K562 (cell line): Measurements from ENCODE around the gene TXNDC9. TPM values are rescaled to one million over a fixed set of nuclear protein-coding genes. Genes with fewer than 3 reads are reported as not detected.

Source experiments
- ATAC-seq: fragments of 200-7000 bp; cut with Tn5 transposase; 3 replicates; pipeline ENCODE4 v1.9.1; 2020; ENCODE audit warnings: moderate library complexity
- BruUV-seq: library from RNA; stranded (reverse); fragments of 400-500 nt; replicated peaks from 2 replicates; lab custom pipeline; 2021; lab: Mats Ljungman, UMichigan
- CTCF ChIA-PET: fragments of 300-600 bp; formaldehyde crosslinking; extraction: SDS; loops from one replicate; lab custom pipeline; 2021; ENCODE audit warnings: low intra/inter-chr PET ratio; lab: Yijun Ruan, JAX
- POLR2A ChIA-PET: fragments of 300-600, 350-650 bp; sonication (Branson Sonifier 250); formaldehyde crosslinking; extraction: SDS; loops from one replicate; lab custom pipeline; 2021; ENCODE audit warnings: antibody characterized with exemption, inconsistent platforms; lab: Yijun Ruan, JAX
- DNase-seq, 4 experiments: peaks; one replicate each; pipeline versions ENCODE4 v3.0.0 to v3.0.0-alpha.2; 2011 to 2018; ENCODE audit warnings: low spot score in 3 of 4, mixed read lengths in 3 of 4; ENCODE audit errors: extremely low read depth in 1 of 4
- FAIRE-seq: peaks from 2 replicates; lab custom pipeline; 2011; peaks lifted over from hg19 to GRCh38; lab: Jason Lieb, UNC
- H2AFZ ChIP-seq: 2 replicates; pipeline ENCODE4 v1.6.0; 2011; ENCODE audit warnings: low read depth, low read length, control low read depth, inconsistent platforms
- H3K27ac ChIP-seq: fragments of 200-600 bp; 3 replicates; pipeline ENCODE4 v1.8.0; 2011; ENCODE audit warnings: low read depth, mild to moderate bottlenecking, control low read depth, inconsistent platforms, low read length, moderate library complexity, mixed read lengths; ENCODE audit errors: extremely low read depth
- H3K27me3 ChIP-seq, 2 experiments: fragments of 300-600 bp in 1 of 2; 2 replicates in 1 of 2; 3 replicates in 1 of 2; pipeline versions ENCODE4 v1.6.0 to v1.8.0; 2011; ENCODE audit warnings: inconsistent platforms in 2 of 2, low read length in 2 of 2, mild to moderate bottlenecking in 1 of 2, mixed read lengths in 1 of 2, moderate library complexity in 1 of 2; ENCODE audit not compliant: control insufficient read depth in 2 of 2, insufficient read depth in 2 of 2
- H3K36me3 ChIP-seq: fragments of 300-600 bp; 3 replicates; pipeline ENCODE4 v1.8.0; 2011; ENCODE audit warnings: mild to moderate bottlenecking, low read length, inconsistent platforms; ENCODE audit not compliant: control insufficient read depth, insufficient read depth
- H3K4me1 ChIP-seq, 2 experiments: fragments of 200-600 bp in 1 of 2; replicated peaks in 1 of 2; 2 replicates in 1 of 2; 3 replicates in 1 of 2; pipeline versions ENCODE4 v1.5.1 to v1.8.0; 2011; ENCODE audit warnings: inconsistent platforms in 2 of 2, low read length in 2 of 2, mild to moderate bottlenecking in 1 of 2, mixed read lengths in 1 of 2, moderate library complexity in 1 of 2; ENCODE audit not compliant: control insufficient read depth in 2 of 2, insufficient read depth in 2 of 2
- H3K4me2 ChIP-seq: 2 replicates; pipeline ENCODE4 v1.6.1; 2011; ENCODE audit warnings: low read length, control low read depth, inconsistent platforms, mixed read lengths; ENCODE audit not compliant: insufficient read depth
- H3K4me3 ChIP-seq: fragments of 200-600 bp; sonication (generic), shearing (Covaris generic); 2 replicates; pipeline ENCODE4 v1.5.1; 2016; ENCODE audit warnings: control low read depth, inconsistent platforms
- H3K79me2 ChIP-seq: fragments of 200-600 bp; 3 replicates; pipeline ENCODE4 v1.8.0; 2011; ENCODE audit warnings: low read length, inconsistent platforms; ENCODE audit not compliant: control insufficient read depth, insufficient read depth
- H3K9ac ChIP-seq, 2 experiments: 2 replicates each; pipeline versions ENCODE4 v1.6.0 to v1.6.1; 2011; ENCODE audit warnings: low read depth in 2 of 2, low read length in 2 of 2, control low read depth in 1 of 2, inconsistent platforms in 1 of 2, mild to moderate bottlenecking in 1 of 2, mixed read lengths in 1 of 2; ENCODE audit not compliant: insufficient read depth in 1 of 2
- H3K9me1 ChIP-seq: one replicate; pipeline ENCODE4 v1.6.0; 2011; ENCODE audit warnings: inconsistent platforms, mild to moderate bottlenecking, low read length, moderate library complexity; ENCODE audit not compliant: control insufficient read depth, insufficient read depth
- H3K9me3 ChIP-seq: replicated peaks from 2 replicates; pipeline ENCODE4 v1.5.1; 2011; ENCODE audit warnings: low read depth, low read length, inconsistent platforms; ENCODE audit not compliant: control insufficient read depth, insufficient read depth
- H4K20me1 ChIP-seq: replicated peaks from 2 replicates; pipeline ENCODE4 v1.6.1; 2011; ENCODE audit warnings: low read length, inconsistent platforms, mixed read lengths; ENCODE audit not compliant: control insufficient read depth, insufficient read depth
- CHD1 ChIP-seq: fragments of 200-600 bp; sonication (generic); IDR thresholded peaks from one replicate; pipeline ENCODE4 v1.6.1; 2012; ENCODE audit warnings: mild to moderate bottlenecking, moderate library complexity, low read length, inconsistent platforms
- COPS2 ChIP-seq: fragments of 450-650 bp; conservative IDR thresholded peaks from 2 replicates; pipeline ENCODE4 v1.6.1; 2016; ENCODE audit warnings: mild to moderate bottlenecking, moderate library complexity
- FOS ChIP-seq: IDR thresholded peaks from 3 replicates; pipeline ENCODE4 v1.6.1; 2011; ENCODE audit not compliant: insufficient read length; ENCODE audit errors: extremely low read depth
- FOXK1 ChIP-seq: sonication (generic); formaldehyde crosslinking; IDR thresholded peaks from 2 replicates; pipeline ENCODE4 v1.8.0; 2022; ENCODE audit warnings: missing genetic modification reagents, mild to moderate bottlenecking, borderline replicate concordance
- NCOA1 ChIP-seq: fragments of 450-650 bp; IDR thresholded peaks from 2 replicates; pipeline ENCODE4 v1.6.1; 2016; ENCODE audit warnings: low read depth
- NCOA4 ChIP-seq: fragments of 450-650 bp; IDR thresholded peaks from 2 replicates; pipeline ENCODE4 v1.6.1; 2018; ENCODE audit warnings: mild to moderate bottlenecking; ENCODE audit not compliant: partially characterized antibody
- NFE2 ChIP-seq: IDR thresholded peaks from 2 replicates; pipeline ENCODE4 v1.6.1; 2014; ENCODE audit warnings: antibody characterized with exemption, low read depth
- NR2F6 ChIP-seq: fragments of 450-650 bp; formaldehyde crosslinking; IDR thresholded peaks from 2 replicates; pipeline ENCODE4 v1.4.0; 2020; ENCODE audit warnings: mild to moderate bottlenecking
- PML ChIP-seq: IDR thresholded peaks from 2 replicates; pipeline ENCODE4 v1.6.1; 2012; ENCODE audit warnings: low read length, inconsistent platforms
- RNF2 ChIP-seq: sonication (generic); IDR thresholded peaks from 2 replicates; pipeline ENCODE4 v1.6.1; 2016
- SMARCA4 ChIP-seq: fragments of 450-650 bp; IDR thresholded peaks from 2 replicates; pipeline ENCODE4 v1.6.1; 2016
- SRSF9 ChIP-seq: fragments of 200-400 bp; formaldehyde crosslinking; IDR thresholded peaks from 2 replicates; pipeline ENCODE4 v1.6.1; 2017; ENCODE audit warnings: low read depth, low read length, borderline replicate concordance
- ZBTB7A ChIP-seq: IDR thresholded peaks from 2 replicates; pipeline ENCODE4 v1.6.1; 2011; ENCODE audit warnings: low read depth, mild to moderate bottlenecking, low read length, moderate library complexity, borderline replicate concordance; ENCODE audit not compliant: control insufficient read depth
- ZEB2 ChIP-seq: fragments of 450-650 bp; IDR thresholded peaks from 2 replicates; pipeline ENCODE4 v1.6.1; 2016
- WGBS: fragments of 100-300 bp; shearing (Covaris generic); methylation state at CpG from one replicate; pipeline ENCODE4 v1.1.6; 2016; ENCODE audit warnings: low coverage, mixed read lengths; ENCODE audit not compliant: insufficient coverage; ENCODE audit errors: missing lambda C conversion rate; 5-methylcytosine and 5-hydroxymethylcytosine counted together
- in situ Hi-C: fragments of 300-500 bp; cut with MboI; formaldehyde crosslinking; loops from 4 replicates; pipeline ENCODE4 v1.15.0; 2018; ENCODE audit warnings: inconsistent platforms, mixed read lengths
- intact Hi-C: fragments of 100-400 bp; cut with micrococcal nuclease; formaldehyde crosslinking; loops from 2 replicates; pipeline ENCODE4 v1.14.2; 2022
- polyA plus RNA-seq, 8 experiments: library from polyadenylated mRNA; depleted of rRNA in 4 of 8; stranded (reverse) in 5 of 8; unstranded in 3 of 8; fragments of >200 nt; fragmentation: Nextera tagmentation in 2 of 8; fragmentation: Illumina TruSeq in 1 of 8; extraction: Ambion mirVana in 2 of 8; extraction: Trizol in 1 of 8; gene quantifications; 2 replicates each; pipeline versions ENCODE4 v1.2.1 to v1.2.3, GENCODE V29; 2011 to 2014; ENCODE audit warnings: inconsistent platforms in 1 of 8, missing spikeins in 1 of 8
- total RNA-seq, 7 experiments: library from RNA; depleted of rRNA in 6 of 7; stranded (reverse); fragments of >200 nt in 6 of 7; fragmentation: Illumina TruSeq in 2 of 7; extraction: Trizol in 2 of 7; gene quantifications; 2 replicates each; pipeline versions ENCODE4 v1.2.1 to v1.2.3, GENCODE V29; 2011 to 2021; ENCODE audit warnings: low replicate concordance in 1 of 7
- TF ChIP-seq, protein P1 (sequence below): fragments of 250-450 bp; sonication (Bioruptor Pico); IDR thresholded peaks from 2 replicates; pipeline ENCODE4 v1.4.0; 2020

Gene TXNDC9
- total and polyA plus RNA-seq, 9 of the 15 experiments (the other 6 are each of a cell fraction or from before 2014, with no cell fraction given) = 37.5 to 211 (median 65.5) TPM

DNA sequence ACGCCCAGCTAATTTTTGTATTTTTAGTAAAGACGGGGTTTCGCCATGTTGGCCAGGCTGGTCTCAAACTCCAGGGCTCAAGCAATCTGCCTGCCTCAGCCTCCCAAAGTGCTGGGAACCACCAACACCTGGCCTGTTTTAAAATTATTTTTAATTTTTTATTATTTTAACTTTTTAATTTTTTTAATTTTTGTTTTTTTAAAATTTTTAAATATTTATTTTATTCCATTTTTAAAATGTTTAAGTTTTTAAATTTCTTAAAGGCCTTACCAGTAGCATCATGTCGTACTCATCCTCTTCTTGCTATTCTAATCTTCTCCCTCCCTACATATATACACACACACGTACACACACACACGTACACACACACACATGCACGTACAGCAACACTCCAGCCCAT, 36.6 kb downstream of the TXNDC9 start:
- H3K4me3 ChIP-seq = no peak overlapping the region
- ATAC-seq (no peak), FAIRE-seq (no peak), DNase-seq (no peak)
- H2AFZ ChIP-seq = no peak overlapping the region
- H3K9me3 ChIP-seq = no peaks in the 10 kb centered on the region
- WGBS = 74% methylated on average over 7 of the region's 7 CpGs
- no peaks in the 10 kb centered on the region for H4K20me1 ChIP-seq
- H3K4me1 ChIP-seq = no peaks in the 10 kb centered on the region
- 0 out of 3 replicates have a peak, but pooled peaks cover 4% of the 10 kb centered on the region for H3K36me3 ChIP-seq
- POLR2A ChIA-PET = no interaction called here
- intact Hi-C loops (no loop called here), in situ Hi-C loops (no loop called here)
- H3K9me1 ChIP-seq = no peaks in the 10 kb centered on the region
- no peak overlapping the region for H3K9ac ChIP-seq
- no peaks in the 10 kb centered on the region for H3K79me2 ChIP-seq
- TF ChIP-seq NFE2 = no peak
- TF ChIP-seq, protein P1, sequence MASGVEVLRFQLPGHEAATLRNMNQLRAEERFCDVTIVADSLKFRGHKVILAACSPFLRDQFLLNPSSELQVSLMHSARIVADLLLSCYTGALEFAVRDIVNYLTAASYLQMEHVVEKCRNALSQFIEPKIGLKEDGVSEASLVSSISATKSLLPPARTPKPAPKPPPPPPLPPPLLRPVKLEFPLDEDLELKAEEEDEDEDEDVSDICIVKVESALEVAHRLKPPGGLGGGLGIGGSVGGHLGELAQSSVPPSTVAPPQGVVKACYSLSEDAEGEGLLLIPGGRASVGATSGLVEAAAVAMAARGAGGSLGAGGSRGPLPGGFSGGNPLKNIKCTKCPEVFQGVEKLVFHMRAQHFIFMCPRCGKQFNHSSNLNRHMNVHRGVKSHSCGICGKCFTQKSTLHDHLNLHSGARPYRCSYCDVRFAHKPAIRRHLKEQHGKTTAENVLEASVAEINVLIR (CRISPR knock-in tag) = no peak
- TF ChIP-seq SMARCA4 = no peak
- TF ChIP-seq ZEB2 = no peak
- TF ChIP-seq PML = no peak
- no peak for TF ChIP-seq NCOA4
- TF ChIP-seq NCOA1 = no peak
- no peak for TF ChIP-seq COPS2
- TF ChIP-seq RNF2 = no peak
- TF ChIP-seq FOS = no peak
- TF ChIP-seq FOXK1 (CRISPR knock-in tag) = no peak
- TF ChIP-seq SRSF9 = no peak
- no peak for TF ChIP-seq CHD1
- no peak for TF ChIP-seq NR2F6 (CRISPR knock-in tag)
- no peak for TF ChIP-seq ZBTB7A
- no peak overlapping the region for H3K27ac ChIP-seq
- no peaks in the 10 kb centered on the region for H3K27me3 ChIP-seq
- H3K4me2 ChIP-seq = no peak overlapping the region
- CTCF ChIA-PET = no interaction called here
- BruUV-seq = no TSS peak
